GM23338 (cell line): ENCODE data around the gene MEAK7.

Experiments used
- CTCF ChIP-seq, 2 experiments: fragments of 200-600 bp in 1 of 2; sonication (generic) in 1 of 2; conservative IDR thresholded peaks; 2 replicates each; pipeline versions ENCODE4 v1.5.1 to v1.6.1; 2016 to 2017; ENCODE audit warnings: antibody characterized with exemption in 2 of 2, low read depth in 2 of 2, mild to moderate bottlenecking in 2 of 2, moderate library complexity in 1 of 2
- EZH2 ChIP-seq: fragments of 200-600 bp; sonication (generic); IDR thresholded peaks from one replicate; pipeline ENCODE4 v1.8.0; 2017; ENCODE audit warnings: antibody characterized with exemption, mild to moderate bottlenecking, low read depth; ENCODE audit not compliant: unreplicated experiment
- EZH2phosphoT487 ChIP-seq: fragments of 200-600 bp; sonication (generic); IDR thresholded peaks from one replicate; pipeline ENCODE4 v1.8.1; 2018; ENCODE audit warnings: antibody characterized with exemption; ENCODE audit not compliant: unreplicated experiment
- POLR2AphosphoS5 ChIP-seq: IDR thresholded peaks from 2 replicates; pipeline ENCODE4 v1.6.1; 2016; ENCODE audit warnings: antibody characterized with exemption, low read depth
- REST ChIP-seq: IDR thresholded peaks from one replicate; pipeline ENCODE4 v1.6.1; 2018; ENCODE audit warnings: antibody characterized with exemption; ENCODE audit not compliant: unreplicated experiment
- STAT1 ChIP-seq: IDR thresholded peaks from one replicate; pipeline ENCODE4 v1.6.1; 2016; ENCODE audit warnings: antibody characterized with exemption; ENCODE audit not compliant: unreplicated experiment
- ZNF462 ChIP-seq: fragments of 250-450 bp; sonication (Bioruptor Pico); IDR thresholded peaks from 2 replicates; pipeline ENCODE4 v1.5.0; 2020; ENCODE audit warnings: mild to moderate bottlenecking, moderate library complexity

- no peak for TF ChIP-seq POLR2AphosphoS5
- TF ChIP-seq CTCF (conservative IDR thresholded peaks at IDR 0.05; ENCODE audit: low read depth in 2 of 2), result no peak
- TF ChIP-seq EZH2phosphoT487, result no peak
- no peak for TF ChIP-seq ZNF462
- no peak for TF ChIP-seq EZH2
- TF ChIP-seq STAT1, result no peak
- TF ChIP-seq REST, result no peak
These were observed 4.8 kb upstream of the MEAK7 start for GRCh38 chr16:84509032-84509950.
